Central memory CD8-positive, alpha-beta T cell (primary cell): ENCODE data around the gene RANBP6.
A peak's percentile ranks its signal among the peaks of the same experiment; 100 is the strongest.
"Not testable (repeated sequence)": the region's sequence is repeated elsewhere in the genome, so short reads cannot be mapped to it uniquely, and the experiment has no call there.

ENCODE experiments used
- ATAC-seq: fragments of 150-1000 bp; cut with Tn5 transposase; replicated peaks from 2 replicates; pipeline ENCODE4 v1.10.0; 2022; ENCODE audit warnings: mild to moderate bottlenecking, moderate FRiP score, moderate number of reproducible peaks; ENCODE audit not compliant: poor library complexity, severe bottlenecking; ENCODE audit errors: extremely low read depth
- DNase-seq, 2 donors: peaks; one replicate each; pipeline ENCODE4 v3.0.0; 2021; ENCODE audit warnings: low spot score in 2 of 2
- H3K27ac Mint-ChIP-seq: one replicate; pipeline ENCODE4 v1.8.0; 2022; ENCODE audit warnings: low read depth, mild to moderate bottlenecking, moderate library complexity, mixed read lengths
- H3K27me3 Mint-ChIP-seq: one replicate; pipeline ENCODE4 v1.8.0; 2022; ENCODE audit warnings: mixed read lengths
- H3K36me3 Mint-ChIP-seq: one replicate; pipeline ENCODE4 v1.8.0; 2022; ENCODE audit warnings: mild to moderate bottlenecking, moderate library complexity, mixed read lengths; ENCODE audit not compliant: insufficient read depth
- H3K4me1 Mint-ChIP-seq: one replicate; pipeline ENCODE4 v1.8.0; 2022; ENCODE audit warnings: mixed read lengths
- H3K4me3 Mint-ChIP-seq: one replicate; pipeline ENCODE4 v1.8.0; 2022; ENCODE audit warnings: mild to moderate bottlenecking, moderate library complexity, mixed read lengths
- H3K9me3 Mint-ChIP-seq: one replicate; pipeline ENCODE4 v1.8.0; 2022; ENCODE audit warnings: mixed read lengths

RANBP6 gene

GRCh38 chr9:6015278-6016157 lies at the start of gene RANBP6:
Gene RANBP6 (minus strand): TSS chr9:6015624. CDS start chr9:6015607, 17 bp downstream.
- Mint-ChIP-seq H3K27me3 (no peaks in the 10 kb centered on the region), H3K27ac (peak within 1 kb of the TSS; percentile 99), H3K36me3 (peaks cover 12% of the 10 kb centered on the region), H3K9me3 (peaks cover 5% of the 10 kb centered on the region), H3K4me1 (peaks cover 29% of the 10 kb centered on the region), H3K4me3 (peak within 1 kb of the TSS; percentile 96)
- ATAC-seq = peak; percentile 99
- peak; percentile 83 to 87 for DNase-seq

DNA sequence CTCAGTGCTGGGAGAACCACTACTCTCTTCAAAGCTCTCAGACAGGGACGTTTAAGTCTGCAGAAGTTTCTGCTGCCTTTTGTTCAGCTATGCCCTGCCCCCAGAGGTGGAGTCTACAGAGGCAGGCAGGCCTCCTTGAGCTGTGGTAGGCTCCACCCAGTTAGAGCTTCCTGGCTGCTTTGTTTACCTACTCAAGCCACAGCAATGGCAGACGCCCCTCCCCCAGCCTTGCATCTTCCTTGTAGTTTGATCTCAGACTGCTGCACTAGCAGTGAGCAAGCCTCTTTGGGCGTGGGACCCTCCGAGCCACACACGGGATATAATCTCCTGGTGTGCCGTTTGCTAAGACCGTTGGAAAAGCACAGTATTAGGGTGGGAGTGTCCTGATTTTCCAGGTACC lies 47.7 kb upstream of the RANBP6 start:
- H3K4me1 Mint-ChIP-seq, H3K9me3 Mint-ChIP-seq, H3K4me3 Mint-ChIP-seq, H3K27ac Mint-ChIP-seq, H3K36me3 Mint-ChIP-seq, ATAC-seq, DNase-seq: not testable (repeated sequence)
- H3K27me3 Mint-ChIP-seq = peaks cover 52% of the 10 kb centered on the region

DNA sequence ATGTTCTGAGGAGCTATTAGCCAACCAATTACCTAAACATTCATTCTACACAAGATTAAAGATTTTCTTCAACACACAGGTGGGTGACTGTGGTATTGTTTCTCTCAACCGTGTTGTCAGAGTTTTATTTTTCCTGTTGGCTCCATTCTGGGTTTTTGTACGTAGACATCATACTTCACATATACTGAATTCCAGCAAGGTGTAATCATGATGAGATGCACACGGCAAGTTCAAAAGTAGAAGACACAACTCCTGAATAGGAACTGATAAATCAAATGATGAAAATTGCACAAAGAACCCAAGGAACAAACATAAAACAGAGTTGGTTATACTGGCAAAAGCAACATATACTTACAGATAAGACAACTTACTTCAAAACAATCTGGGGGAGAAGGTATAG lies 40.2 kb upstream of the RANBP6 start:
- DNase-seq (no peak), ATAC-seq (no peak)
- Mint-ChIP-seq H3K27me3 (peaks cover 22% of the 10 kb centered on the region), H3K4me1 (no peaks in the 10 kb centered on the region), H3K9me3 (no peaks in the 10 kb centered on the region), H3K36me3 (no peaks in the 10 kb centered on the region), H3K27ac (no peak overlapping the region), H3K4me3 (no peak overlapping the region)

DNA sequence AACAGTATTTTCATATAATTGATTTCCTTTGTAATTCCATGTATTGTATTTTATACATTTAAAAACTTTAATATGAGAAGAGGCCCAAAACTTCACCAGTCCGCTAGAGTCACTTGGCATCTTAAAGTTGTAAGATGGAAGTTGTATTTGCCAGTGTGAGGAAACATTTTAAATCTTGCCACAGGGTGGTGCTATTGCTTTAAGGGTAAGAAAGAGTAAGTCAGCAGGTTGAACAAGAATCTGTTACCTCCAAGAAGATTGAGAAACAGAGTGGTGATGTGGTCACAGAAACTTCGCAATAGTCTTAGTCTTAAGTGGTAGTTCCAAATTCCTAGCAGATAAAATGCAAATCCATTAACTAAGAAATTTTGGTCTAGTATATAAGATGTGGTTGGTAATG lies 39.8 kb upstream of the RANBP6 start:
- no peak overlapping the region for H3K27ac Mint-ChIP-seq
- H3K27me3 Mint-ChIP-seq = peaks cover 17% of the 10 kb centered on the region
- peak; percentile 74 for ATAC-seq
- H3K4me3 Mint-ChIP-seq = no peak overlapping the region
- H3K9me3 Mint-ChIP-seq = no peaks in the 10 kb centered on the region
- peak in 1 of 2 donors; percentile 35 for DNase-seq
- H3K36me3 Mint-ChIP-seq = no peaks in the 10 kb centered on the region
- H3K4me1 Mint-ChIP-seq = peaks cover under 1% of the 10 kb centered on the region

GRCh38 chr9:6054280-6055099 lies 39.1 kb upstream of the RANBP6 start:
- Mint-ChIP-seq H3K27me3 (peaks cover 10% of the 10 kb centered on the region), H3K27ac (no peak overlapping the region), H3K9me3 (no peaks in the 10 kb centered on the region), H3K4me1 (peaks cover 5% of the 10 kb centered on the region), H3K4me3 (no peak overlapping the region), H3K36me3 (no peaks in the 10 kb centered on the region)
- ATAC-seq = peak; percentile 69
- DNase-seq = peak in 1 of 2 donors; percentile 45

GRCh38 chr9:6052293-6052919 lies 37.0 kb upstream of the RANBP6 start:
- DNase-seq (no peak), ATAC-seq (no peak)
- Mint-ChIP-seq H3K4me1 (peaks cover 5% of the 10 kb centered on the region), H3K27ac (no peak overlapping the region), H3K36me3 (no peaks in the 10 kb centered on the region), H3K27me3 (peaks cover 3% of the 10 kb centered on the region), H3K9me3 (no peaks in the 10 kb centered on the region), H3K4me3 (no peak overlapping the region)

DNA sequence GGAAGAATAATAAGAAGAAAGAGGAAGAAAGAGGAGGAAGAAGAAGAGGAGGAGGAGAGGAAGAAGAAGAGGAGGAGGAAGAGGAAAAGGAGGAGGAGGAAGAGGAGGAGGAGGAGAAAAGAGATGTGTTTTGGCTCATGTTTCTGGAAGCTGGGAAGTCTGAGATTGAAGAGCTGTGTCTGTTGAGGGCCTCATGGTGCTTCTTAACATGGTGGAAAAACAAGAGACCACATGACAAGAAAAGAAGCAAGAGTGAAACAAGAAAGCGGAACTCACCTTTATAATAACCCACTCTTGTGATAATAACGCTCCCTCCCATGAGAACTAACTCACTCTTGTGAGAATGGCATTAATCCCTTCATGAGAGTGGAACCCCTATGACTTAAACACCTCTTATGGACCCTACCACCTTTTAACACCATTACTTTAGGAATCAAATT lies 36.1 kb upstream of the RANBP6 start:
- H3K27ac Mint-ChIP-seq = no peak overlapping the region
- H3K4me1 Mint-ChIP-seq = peaks cover 5% of the 10 kb centered on the region
- no peaks in the 10 kb centered on the region for H3K36me3 Mint-ChIP-seq
- ATAC-seq (no peak), DNase-seq (no peak)
- peaks cover 12% of the 10 kb centered on the region for H3K27me3 Mint-ChIP-seq
- no peaks in the 10 kb centered on the region for H3K9me3 Mint-ChIP-seq
- no peak overlapping the region for H3K4me3 Mint-ChIP-seq

DNA sequence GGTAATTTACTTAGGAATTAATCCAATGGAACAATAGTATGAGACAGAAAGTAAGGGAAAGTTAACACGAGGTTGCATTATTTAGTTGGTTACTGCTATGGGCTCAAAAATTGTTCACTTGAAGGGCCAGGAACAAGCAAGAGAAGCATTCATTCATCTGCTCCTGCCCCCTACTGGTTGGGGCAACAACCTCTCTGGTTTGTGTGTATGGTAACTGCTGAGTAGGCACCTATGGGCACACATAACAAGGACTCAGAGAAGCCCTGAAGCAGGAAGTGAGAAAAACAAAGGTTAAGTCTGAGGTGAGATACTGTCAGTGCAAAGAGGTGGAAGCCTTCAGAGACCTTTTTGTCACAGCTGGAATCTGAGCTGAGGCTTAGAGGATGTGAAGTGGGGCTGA lies 34.4 kb upstream of the RANBP6 start:
- DNase-seq = no peak
- H3K27ac Mint-ChIP-seq = no peak overlapping the region

GRCh38 chr9:6048039-6048438 lies 32.6 kb upstream of the RANBP6 start:
- Mint-ChIP-seq H3K9me3 (no peaks in the 10 kb centered on the region), H3K36me3 (no peaks in the 10 kb centered on the region), H3K4me1 (peaks cover 5% of the 10 kb centered on the region), H3K4me3 (no peak overlapping the region), H3K27me3 (peaks cover 35% of the 10 kb centered on the region), H3K27ac (no peak overlapping the region)
- DNase-seq = no peak
- ATAC-seq = no peak

More for the DNA sequence above, 34.4 kb upstream of the RANBP6 start:
- no peaks in the 10 kb centered on the region for H3K9me3 Mint-ChIP-seq
- peak; percentile 69 for ATAC-seq
- H3K4me1 Mint-ChIP-seq = peaks cover 5% of the 10 kb centered on the region
- no peak overlapping the region for H3K4me3 Mint-ChIP-seq
- H3K27me3 Mint-ChIP-seq = peaks cover 26% of the 10 kb centered on the region
- no peaks in the 10 kb centered on the region for H3K36me3 Mint-ChIP-seq

DNA sequence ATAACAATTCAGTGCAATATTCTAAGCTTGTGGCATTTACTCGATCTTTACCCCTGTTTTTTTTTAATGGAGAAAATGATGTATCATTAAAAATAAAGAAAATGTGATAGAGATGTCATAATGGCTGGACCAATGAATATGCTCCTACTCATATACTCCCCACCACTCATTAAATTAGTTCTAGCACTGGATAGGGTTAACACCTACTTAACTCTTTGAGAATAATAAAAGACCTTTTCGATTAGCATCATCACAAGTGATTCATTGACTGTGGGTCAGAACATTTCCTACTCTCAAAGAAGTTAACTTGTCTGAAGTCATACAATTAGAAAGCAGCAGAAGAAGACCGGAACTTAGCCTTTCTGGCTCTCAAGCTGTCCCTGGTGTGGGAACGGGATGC lies 31.6 kb upstream of the RANBP6 start:
- peaks cover 39% of the 10 kb centered on the region for H3K27me3 Mint-ChIP-seq
- no peaks in the 10 kb centered on the region for H3K9me3 Mint-ChIP-seq
- DNase-seq (no peak), ATAC-seq (no peak)
- H3K4me3 Mint-ChIP-seq = no peak overlapping the region
- no peaks in the 10 kb centered on the region for H3K36me3 Mint-ChIP-seq
- H3K27ac Mint-ChIP-seq = no peak overlapping the region
- H3K4me1 Mint-ChIP-seq = peaks cover 5% of the 10 kb centered on the region

GRCh38 chr9:6045364-6045763 lies 29.9 kb upstream of the RANBP6 start:
- ATAC-seq (no peak), DNase-seq (no peak)
- H3K27me3 Mint-ChIP-seq = peaks cover 50% of the 10 kb centered on the region
- no peak overlapping the region for H3K27ac Mint-ChIP-seq
- no peak overlapping the region for H3K4me3 Mint-ChIP-seq
- peaks cover 2% of the 10 kb centered on the region for H3K36me3 Mint-ChIP-seq
- no peaks in the 10 kb centered on the region for H3K9me3 Mint-ChIP-seq
- H3K4me1 Mint-ChIP-seq = peaks cover 5% of the 10 kb centered on the region

DNA sequence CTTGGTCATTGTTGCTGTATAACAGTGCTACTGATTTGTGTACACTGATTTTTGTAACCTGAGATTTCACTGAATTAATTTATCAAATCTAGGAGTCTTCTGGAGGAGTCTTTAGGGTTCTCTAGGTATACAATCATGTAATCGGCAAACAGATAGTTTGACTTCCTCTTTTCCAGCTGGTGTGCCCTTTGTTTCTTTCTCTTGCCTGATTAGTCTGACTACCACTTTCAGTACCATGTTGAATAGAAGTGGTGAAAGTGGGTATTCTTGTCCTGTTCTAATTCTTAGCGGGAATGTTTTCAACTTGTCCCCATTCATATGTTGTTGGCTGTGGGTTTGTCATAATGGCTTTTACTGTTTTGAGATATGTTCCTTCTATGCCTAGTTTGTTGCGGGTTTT lies 24.7 kb upstream of the RANBP6 start:
- Mint-ChIP-seq H3K36me3 (peaks cover 2% of the 10 kb centered on the region), H3K4me3 (no peak overlapping the region), H3K4me1 (no peaks in the 10 kb centered on the region), H3K9me3 (no peaks in the 10 kb centered on the region), H3K27ac (no peak overlapping the region), H3K27me3 (peaks cover 29% of the 10 kb centered on the region)
- DNase-seq = no peak
- no peak for ATAC-seq
